ENCODE measurements around the gene SLC6A19. TPM values are rescaled to one million over a fixed set of nuclear protein-coding genes. Genes with fewer than 3 reads are reported as not detected.

SLC6A19 gene
- total RNA-seq, 1 experiment from 2014 or later, result not detected

DNA sequence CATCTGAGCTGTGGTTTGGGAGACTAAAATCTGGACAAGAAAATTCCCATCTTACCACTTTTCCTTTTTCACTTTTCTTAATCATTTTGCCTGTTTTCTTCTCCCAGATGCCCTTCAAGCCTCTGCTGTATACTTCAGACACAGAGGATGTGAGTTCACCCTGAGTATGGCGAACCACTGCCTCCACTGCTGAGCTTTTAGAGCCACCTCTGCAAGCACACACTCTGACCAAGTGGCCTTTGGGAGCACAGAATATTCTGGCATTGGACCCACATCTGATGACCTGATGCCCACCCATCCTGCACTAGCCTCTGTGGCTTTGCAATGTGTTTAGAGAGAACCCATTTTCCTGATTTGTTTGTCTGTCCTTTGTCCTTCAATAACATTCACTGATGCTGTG lies 61.0 kb downstream of the SLC6A19 start:
- CTCF ChIA-PET, result no interaction called here
- H3K36me3 ChIP-seq (ENCODE audit: low read depth, low read length), result no peaks in the 10 kb centered on the region
- H3K4me3 ChIP-seq (ENCODE audit: low read length), result no peak overlapping the region

DNA sequence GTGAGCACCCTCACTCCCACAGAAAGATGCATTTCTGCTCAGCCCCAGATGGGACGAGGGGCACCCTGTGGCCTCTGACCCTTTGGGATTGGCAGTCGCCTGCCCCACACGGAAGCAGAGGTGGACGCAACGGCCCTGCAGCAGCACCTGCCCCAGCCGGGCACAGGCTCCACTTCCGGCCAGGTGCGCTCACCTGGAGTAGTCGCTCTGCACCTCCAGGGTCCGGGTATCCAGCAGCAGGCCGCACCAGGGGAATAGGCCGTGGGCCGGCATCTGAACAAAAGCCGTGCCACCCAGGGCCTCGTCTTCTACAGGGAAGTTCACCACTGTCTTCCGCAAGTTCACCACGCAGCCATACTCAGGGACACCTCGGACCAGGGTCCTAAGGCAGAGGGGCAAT lies 62.8 kb downstream of the SLC6A19 start:
- no peaks in the 10 kb centered on the region for H4K20me1 ChIP-seq (ENCODE audit: low read length)
- H3K36me3 ChIP-seq (ENCODE audit: low read depth, low read length), result no peaks in the 10 kb centered on the region
- H3K9me3 ChIP-seq (ENCODE audit: low read length), result 0 out of 2 replicates have a peak, but pooled peaks cover 7% of the 10 kb centered on the region
- no TSS peak for BruUV-seq (replicated peaks)
- H3K27ac ChIP-seq (ENCODE audit: low read length), result no peak overlapping the region
- no peaks in the 10 kb centered on the region for H3K4me1 ChIP-seq (ENCODE audit: insufficient read depth, low read length)
- intact Hi-C loops (cut with micrococcal nuclease), result no loop called here
- H3K4me2 ChIP-seq (ENCODE audit: low read length), result no peak overlapping the region
- ChIA-PET POLR2A (ENCODE audit: unreplicated experiment) (no interaction called here), CTCF (no interaction called here)
- no peaks in the 10 kb centered on the region for H3K79me2 ChIP-seq (ENCODE audit: low read length)
- H3K9ac ChIP-seq (ENCODE audit: low read length), result no peak overlapping the region
- no peak overlapping the region for H2AFZ ChIP-seq (ENCODE audit: low read length)
- H3K9me2 ChIP-seq (replicated peaks; ENCODE audit: low read length), result no peaks in the 10 kb centered on the region
- H3K27me3 ChIP-seq (ENCODE audit: low read length), result no peaks in the 10 kb centered on the region
- TF ChIP-seq EZH2 (IDR thresholded peaks at IDR 0.05; ENCODE audit: low read length, unreplicated experiment) (no peak), EZH2phosphoT487 (IDR thresholded peaks at IDR 0.05; ENCODE audit: borderline replicate concordance, low read length) (no peak)
- TF ChIP-seq, protein P1, sequence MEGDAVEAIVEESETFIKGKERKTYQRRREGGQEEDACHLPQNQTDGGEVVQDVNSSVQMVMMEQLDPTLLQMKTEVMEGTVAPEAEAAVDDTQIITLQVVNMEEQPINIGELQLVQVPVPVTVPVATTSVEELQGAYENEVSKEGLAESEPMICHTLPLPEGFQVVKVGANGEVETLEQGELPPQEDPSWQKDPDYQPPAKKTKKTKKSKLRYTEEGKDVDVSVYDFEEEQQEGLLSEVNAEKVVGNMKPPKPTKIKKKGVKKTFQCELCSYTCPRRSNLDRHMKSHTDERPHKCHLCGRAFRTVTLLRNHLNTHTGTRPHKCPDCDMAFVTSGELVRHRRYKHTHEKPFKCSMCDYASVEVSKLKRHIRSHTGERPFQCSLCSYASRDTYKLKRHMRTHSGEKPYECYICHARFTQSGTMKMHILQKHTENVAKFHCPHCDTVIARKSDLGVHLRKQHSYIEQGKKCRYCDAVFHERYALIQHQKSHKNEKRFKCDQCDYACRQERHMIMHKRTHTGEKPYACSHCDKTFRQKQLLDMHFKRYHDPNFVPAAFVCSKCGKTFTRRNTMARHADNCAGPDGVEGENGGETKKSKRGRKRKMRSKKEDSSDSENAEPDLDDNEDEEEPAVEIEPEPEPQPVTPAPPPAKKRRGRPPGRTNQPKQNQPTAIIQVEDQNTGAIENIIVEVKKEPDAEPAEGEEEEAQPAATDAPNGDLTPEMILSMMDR (conservative IDR thresholded peaks at IDR 0.05; ENCODE audit: low read depth, low read length), result no peak
- H3K4me3 ChIP-seq (ENCODE audit: low read length), result no peak overlapping the region
- ATAC-seq (no peak), DNase-seq (no peak)
- H3F3A ChIP-seq (ENCODE audit: low read length, unreplicated experiment), result no peaks in the 10 kb centered on the region

More for the DNA sequence above, 61.0 kb downstream of the SLC6A19 start:
- Histone ChIP-seq H3K9ac (ENCODE audit: low read length) (no peak overlapping the region), H3K9me3 (ENCODE audit: low read length) (0 out of 2 replicates have a peak, but pooled peaks cover 7% of the 10 kb centered on the region), H2AFZ (ENCODE audit: low read length) (no peak overlapping the region), H3K27me3 (ENCODE audit: low read length) (no peaks in the 10 kb centered on the region), H3K79me2 (ENCODE audit: low read length) (no peaks in the 10 kb centered on the region), H3K27ac (ENCODE audit: low read length) (no peak overlapping the region), H3K9me2 (replicated peaks; ENCODE audit: low read length) (no peaks in the 10 kb centered on the region), H3F3A (ENCODE audit: low read length, unreplicated experiment) (no peaks in the 10 kb centered on the region), H3K4me2 (ENCODE audit: low read length) (no peak overlapping the region), H4K20me1 (ENCODE audit: low read length) (no peaks in the 10 kb centered on the region), H3K4me1 (ENCODE audit: insufficient read depth, low read length) (no peaks in the 10 kb centered on the region)
- intact Hi-C loops (cut with micrococcal nuclease), result no loop called here
- TF ChIP-seq EZH2phosphoT487 (IDR thresholded peaks at IDR 0.05; ENCODE audit: borderline replicate concordance, low read length), result no peak
- TF ChIP-seq EZH2 (IDR thresholded peaks at IDR 0.05; ENCODE audit: low read length, unreplicated experiment), result no peak
- TF ChIP-seq, protein P1 (conservative IDR thresholded peaks at IDR 0.05; ENCODE audit: low read depth, low read length), result no peak
- no TSS peak for BruUV-seq (replicated peaks)
- DNase-seq (no peak), ATAC-seq (no peak)
- POLR2A ChIA-PET (ENCODE audit: unreplicated experiment), result no interaction called here

DNA sequence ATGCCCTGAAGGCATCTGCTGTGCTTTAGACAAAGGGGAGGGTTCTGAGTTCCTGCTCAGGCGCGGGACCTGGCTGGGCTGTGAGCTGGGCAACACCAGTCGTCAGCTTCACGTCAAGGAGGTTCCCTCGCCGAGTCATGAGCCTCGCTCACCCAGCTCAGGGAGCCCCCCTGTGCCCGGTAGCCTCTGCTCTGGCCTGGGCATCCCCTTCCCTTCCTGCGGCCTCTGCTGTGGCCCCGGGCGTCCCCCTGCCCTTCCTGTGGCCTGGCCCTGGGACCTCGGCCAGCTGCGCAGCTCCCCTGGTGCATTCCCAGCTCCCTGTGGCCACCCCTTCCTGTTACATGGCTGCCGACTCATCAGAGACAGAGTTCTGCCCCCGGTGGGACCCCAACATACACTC lies 63.6 kb downstream of the SLC6A19 start:
- intact Hi-C loops (cut with micrococcal nuclease), result no loop called here
- Histone ChIP-seq H3K4me1 (ENCODE audit: insufficient read depth, low read length) (no peaks in the 10 kb centered on the region), H3K4me3 (ENCODE audit: low read length) (no peak overlapping the region), H3F3A (ENCODE audit: low read length, unreplicated experiment) (no peaks in the 10 kb centered on the region), H3K9me3 (ENCODE audit: low read length) (0 out of 2 replicates have a peak, but pooled peaks cover 7% of the 10 kb centered on the region), H3K79me2 (ENCODE audit: low read length) (no peaks in the 10 kb centered on the region), H3K9ac (ENCODE audit: low read length) (no peak overlapping the region), H3K27ac (ENCODE audit: low read length) (no peak overlapping the region), H3K36me3 (ENCODE audit: low read depth, low read length) (no peaks in the 10 kb centered on the region), H3K27me3 (ENCODE audit: low read length) (no peaks in the 10 kb centered on the region), H4K20me1 (ENCODE audit: low read length) (no peaks in the 10 kb centered on the region), H3K9me2 (replicated peaks; ENCODE audit: low read length) (no peaks in the 10 kb centered on the region), H2AFZ (ENCODE audit: low read length) (no peak overlapping the region), H3K4me2 (ENCODE audit: low read length) (no peak overlapping the region)
- BruUV-seq (replicated peaks), result no TSS peak
- TF ChIP-seq EZH2 (IDR thresholded peaks at IDR 0.05; ENCODE audit: low read length, unreplicated experiment) (no peak), EZH2phosphoT487 (IDR thresholded peaks at IDR 0.05; ENCODE audit: borderline replicate concordance, low read length) (no peak)
- TF ChIP-seq, protein P1 (conservative IDR thresholded peaks at IDR 0.05; ENCODE audit: low read depth, low read length), result no peak
- POLR2A ChIA-PET (ENCODE audit: unreplicated experiment), result no interaction called here
- DNase-seq (no peak), ATAC-seq (no peak)
- CTCF ChIA-PET, result no interaction called here
